Adipose tissue (tissue), 3 donors: ENCODE data around the gene CYBC1. TPM values are rescaled to one million over a fixed set of nuclear protein-coding genes. Genes with fewer than 3 reads are reported as not detected.
"Not testable (repeated sequence)": the region's sequence is repeated elsewhere in the genome, so short reads cannot be mapped to it uniquely, and the experiment has no call there.

Experiments
- H3K27ac ChIP-seq: one replicate; pipeline ENCODE4 v1.5.1; 2013; ENCODE audit warnings: low read depth, low read length
- WGBS, 3 donors: extraction: QIAGEN DNeasy Blood & Tissue Kit; methylation state at CpG; one replicate each; pipeline ENCODE4 v1.1.7; 2013; 5-methylcytosine and 5-hydroxymethylcytosine counted together
- polyA plus RNA-seq, 3 donors: library from polyadenylated mRNA; stranded (reverse); fragments of 200-250 nt; gene quantifications; one replicate each; pipeline ENCODE4 v1.2.3, GENCODE V29; 2013
- donor health status: healthy with polysubstance abuse.
- donor health status: Bipolar disorder and iron deficiency.
- donor health status: healthy.

CYBC1 gene
- polyA plus RNA-seq, 3 donors = 42.5 to 70.0 (median 43.6) TPM

DNA sequence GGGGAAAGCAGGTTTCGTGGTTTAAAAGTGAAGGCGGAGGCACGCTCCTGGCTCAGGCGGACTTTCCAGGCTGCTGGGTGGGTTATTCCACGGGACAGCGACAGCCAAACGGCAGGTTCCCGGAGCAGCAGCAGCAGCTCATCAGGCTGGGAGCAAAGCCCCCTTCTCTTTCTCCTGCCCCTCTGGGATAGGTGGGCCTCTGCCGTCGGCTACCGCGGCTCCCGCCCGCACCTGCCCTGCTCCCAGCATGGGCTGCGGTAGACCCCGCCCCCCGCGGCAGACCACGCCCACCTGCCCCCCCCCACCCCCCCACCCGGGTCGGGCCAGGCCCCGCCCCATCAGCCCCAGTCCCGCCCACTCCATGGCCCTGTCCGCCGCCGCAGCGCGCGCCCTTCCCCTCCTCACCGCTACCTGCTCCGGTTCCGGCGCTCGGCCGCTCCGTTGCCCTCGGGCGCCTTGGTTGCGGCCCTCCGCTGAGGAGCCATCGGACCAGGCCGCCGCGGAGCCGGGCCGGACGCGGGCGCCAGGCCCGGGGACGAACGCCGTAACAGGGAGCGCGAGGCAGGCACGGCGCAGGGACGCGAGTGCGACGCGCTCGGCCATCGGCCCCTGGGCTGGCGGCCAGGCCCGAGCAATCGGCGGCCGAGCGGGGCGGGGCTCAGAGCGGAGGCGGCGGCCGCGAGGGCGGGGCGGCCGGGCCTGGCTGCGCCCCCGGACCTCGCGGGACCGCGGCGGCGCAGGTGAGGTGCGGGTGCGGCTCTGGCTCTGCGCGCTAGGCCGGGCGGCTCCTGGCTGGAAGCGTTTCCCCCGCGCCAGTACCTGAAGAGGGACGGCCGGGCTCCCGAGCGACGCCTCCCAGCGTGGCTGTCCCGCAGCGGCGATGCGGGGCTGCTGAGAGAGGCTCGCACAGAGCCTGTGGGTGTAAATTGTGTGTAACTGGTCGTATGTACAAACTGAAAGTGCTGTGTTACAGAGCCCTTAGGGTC lies 32.3 kb downstream of the CYBC1 start, which contains the start of the genes HEXD and OGFOD3:
Gene HEXD (plus strand): TSS at position 347 of the 986 bp plus-strand sequence. CDS start 1,453 bp downstream, outside the sequence.
Gene OGFOD3 (minus strand): TSS at position 586 of the 986 bp plus-strand sequence. CDS start 101 bp downstream, at position 485.
- H3K27ac ChIP-seq = no peak within 1 kb of the TSS
- WGBS, 3 donors = 1% methylated on average over 71 to 108 of the region's 108 CpGs

DNA sequence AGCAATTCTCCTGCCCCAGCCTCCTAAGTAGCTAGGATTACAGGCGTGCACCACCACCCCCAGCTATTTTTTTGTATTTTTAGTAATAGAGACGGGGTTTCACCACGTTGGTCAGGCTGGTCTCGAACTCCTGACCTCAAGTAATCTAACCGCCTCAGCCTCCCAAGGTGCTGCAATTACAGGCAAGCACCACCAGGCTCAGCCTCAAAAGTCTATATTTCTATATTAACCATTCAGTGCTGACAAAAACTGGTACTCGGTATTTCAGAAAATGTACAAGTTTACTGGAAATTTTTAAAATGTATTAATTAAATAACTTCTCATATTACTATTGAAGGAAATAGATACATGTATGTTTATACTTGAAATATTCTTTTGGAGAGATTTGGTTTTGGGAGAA lies 33.8 kb downstream of the CYBC1 start:
- 88 to 95% (median 88%) methylated on average over 6 of the region's 6 CpGs for WGBS, 3 donors
- no peak overlapping the region for H3K27ac ChIP-seq

DNA sequence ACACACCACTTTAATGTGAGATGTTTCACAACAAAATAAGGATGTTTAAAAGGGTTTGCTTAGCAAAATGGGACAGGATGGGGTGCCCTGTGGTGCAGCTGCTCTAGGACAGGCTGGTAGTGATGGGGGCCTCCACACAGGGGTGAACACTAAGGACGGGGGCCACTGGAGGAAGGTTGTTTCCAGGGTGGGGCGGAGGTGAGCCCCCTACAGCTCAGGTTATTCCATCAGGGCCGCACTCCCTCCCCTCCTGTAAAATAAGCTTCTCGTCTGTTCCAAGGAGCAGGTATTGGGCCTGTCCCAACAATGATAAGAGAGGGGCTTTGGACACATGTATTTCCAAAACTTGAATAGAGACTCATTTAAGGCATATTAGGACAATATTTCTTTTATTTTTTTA lies 34.3 kb downstream of the CYBC1 start:
- no peak overlapping the region for H3K27ac ChIP-seq
- WGBS, 3 donors = 93 to 94% (median 94%) methylated on average over 4 of the region's 4 CpGs

DNA sequence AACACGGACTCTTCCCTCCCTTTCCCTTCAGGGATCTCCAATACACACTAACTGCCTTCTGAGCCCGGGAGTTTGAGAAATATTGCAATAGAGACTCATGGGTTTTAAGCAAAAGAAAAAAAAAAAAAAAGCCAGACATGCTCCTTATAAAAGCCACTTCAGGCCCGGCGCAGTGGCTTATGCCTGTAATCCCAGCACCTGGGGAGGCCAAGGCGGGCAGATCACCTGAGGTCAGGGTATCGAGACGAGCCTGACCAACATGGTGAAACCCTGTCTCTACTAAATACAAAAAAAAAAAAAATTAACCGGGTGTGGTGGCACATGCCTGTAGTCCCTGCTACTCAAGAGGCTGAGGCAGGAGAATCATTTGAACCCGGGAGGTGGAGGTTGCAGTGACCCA lies 34.8 kb downstream of the CYBC1 start:
- H3K27ac ChIP-seq = no peak overlapping the region
- 84 to 97% (median 93%) methylated on average over 9 of the region's 9 CpGs for WGBS, 3 donors

DNA sequence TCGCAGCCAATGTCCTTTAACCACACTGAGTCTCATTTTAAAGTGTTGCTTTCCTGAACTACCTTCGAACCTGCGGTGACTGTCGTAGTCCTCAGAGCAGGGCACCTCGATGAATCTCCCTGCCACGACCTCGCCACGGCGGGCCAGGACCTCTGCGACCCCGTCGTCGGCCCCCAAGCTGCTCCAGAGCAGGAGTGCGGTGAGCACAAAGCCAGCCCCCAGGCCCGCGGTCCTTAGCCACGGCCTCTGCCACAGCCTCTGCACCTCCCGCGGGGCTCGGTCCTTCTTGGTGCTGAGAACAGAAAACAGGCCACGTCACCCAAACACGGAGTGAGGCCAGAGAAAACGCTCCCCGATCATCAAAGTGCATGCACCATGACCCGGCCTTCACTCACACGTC lies 35.2 kb downstream of the CYBC1 start:
- no peak overlapping the region for H3K27ac ChIP-seq
- 90 to 93% (median 92%) methylated on average over 26 of the region's 26 CpGs for WGBS, 3 donors

DNA sequence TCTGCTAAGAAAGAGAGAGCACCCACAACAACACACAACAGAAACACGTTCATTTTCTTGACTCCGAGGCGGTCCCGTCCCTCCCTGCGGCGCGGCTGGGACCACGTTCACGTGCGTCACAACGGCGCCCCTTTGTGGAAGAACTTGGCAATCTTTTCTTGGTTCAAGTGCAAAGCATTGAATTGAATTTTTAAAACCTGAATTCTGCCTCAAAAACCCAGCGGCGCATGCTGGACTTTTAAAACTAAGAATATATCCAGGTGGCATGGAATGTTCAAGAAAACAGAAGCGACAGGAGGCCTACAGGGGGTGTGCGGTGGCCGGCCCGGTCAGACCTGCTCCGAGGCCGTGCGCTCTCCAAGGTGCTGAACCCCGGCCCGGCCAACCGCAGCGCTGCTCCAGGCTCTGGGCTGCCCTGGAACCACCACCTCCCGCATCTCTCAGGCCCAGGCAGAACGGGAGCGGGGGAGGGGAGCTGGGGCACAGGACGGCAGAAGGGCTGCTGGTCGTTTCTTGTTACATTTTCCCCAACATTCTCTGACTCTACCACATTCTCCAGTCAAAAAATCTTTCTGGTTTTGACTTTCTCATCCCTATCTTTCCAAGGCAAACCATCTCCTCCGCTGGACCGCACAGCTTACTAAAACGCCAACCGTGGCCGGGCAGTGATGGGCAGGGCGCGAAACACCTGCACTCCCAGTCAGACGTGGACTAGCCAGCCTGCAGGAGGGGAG lies 35.8 kb downstream of the CYBC1 start:
- 23 to 26% (median 26%) methylated on average over 38 of the region's 38 CpGs for WGBS, 3 donors
- no peak overlapping the region for H3K27ac ChIP-seq

DNA sequence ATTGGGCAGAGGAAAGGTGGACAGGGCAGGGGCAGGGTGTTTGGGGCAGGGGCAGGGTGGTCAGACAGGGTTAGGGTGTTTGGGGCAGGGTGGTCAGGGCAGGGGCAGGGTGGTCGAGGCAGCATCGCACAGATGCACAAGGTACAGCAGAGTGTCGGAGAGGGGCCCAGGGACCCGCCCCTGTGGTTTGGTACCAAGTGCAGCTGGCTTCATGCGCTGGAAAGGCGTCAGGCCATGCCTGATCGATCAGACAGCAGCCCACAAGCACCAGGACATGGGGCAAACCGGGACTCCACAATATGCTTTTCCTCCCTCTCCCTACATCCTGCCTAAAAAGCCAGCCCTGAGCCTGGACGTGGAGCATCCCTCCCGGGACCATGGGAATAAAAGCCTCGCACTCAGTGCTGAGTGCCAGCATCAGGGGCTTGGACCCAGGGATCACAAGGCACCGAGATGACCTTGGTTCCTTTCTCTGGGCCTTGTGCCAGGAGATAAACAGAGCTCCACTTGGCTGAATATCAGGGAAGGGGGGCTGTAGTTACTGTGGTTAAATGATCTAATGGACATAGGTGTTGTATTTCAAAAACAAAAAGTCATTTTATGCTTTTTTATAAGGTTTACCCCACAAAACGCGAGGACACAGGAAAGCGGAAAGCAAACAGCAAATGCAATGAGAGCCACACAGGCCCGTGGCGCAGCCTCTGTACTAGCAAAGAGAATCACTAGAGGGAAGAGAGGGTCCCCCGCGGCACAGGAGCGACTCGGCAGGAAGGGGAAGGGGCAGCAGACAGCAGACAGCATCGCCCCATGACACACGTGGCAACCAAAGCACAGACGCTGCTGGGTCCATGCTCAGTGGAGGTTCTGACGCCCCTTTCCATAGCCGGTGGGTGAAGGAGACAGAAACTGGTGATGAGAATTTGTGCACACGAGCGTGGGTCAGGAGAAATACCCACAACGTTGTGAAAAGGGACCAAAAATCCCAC lies 37.7 kb downstream of the CYBC1 start:
- WGBS, 3 donors = 56 to 92% (median 87%) methylated on average over 27 to 29 of the region's 29 CpGs

DNA sequence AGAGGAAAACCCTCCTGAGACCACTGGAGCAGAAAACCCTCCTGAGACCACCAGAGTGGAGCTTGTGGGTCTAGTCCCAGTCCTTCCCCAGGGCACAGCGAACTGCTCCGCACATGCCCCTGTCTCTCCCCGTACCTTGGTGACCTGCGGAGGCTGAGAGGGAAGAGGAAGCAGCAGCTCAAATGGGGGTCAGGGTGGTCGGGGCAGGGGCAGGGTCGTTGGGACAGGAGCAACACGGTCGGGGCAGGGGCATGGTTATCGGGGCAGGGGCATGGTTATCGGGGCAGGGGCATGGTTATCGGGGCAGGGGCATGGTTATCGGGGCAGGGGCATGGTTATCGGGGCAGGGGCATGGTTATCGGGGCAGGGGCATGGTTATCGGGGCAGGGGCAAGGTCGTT lies 38.5 kb downstream of the CYBC1 start:
- not testable (repeated sequence) for H3K27ac ChIP-seq
- 73 to 95% (median 93%) methylated on average over 10 to 16 of the region's 16 CpGs for WGBS, 3 donors

More for the DNA sequence above, 37.7 kb downstream of the CYBC1 start:
- no peak overlapping the region for H3K27ac ChIP-seq

DNA sequence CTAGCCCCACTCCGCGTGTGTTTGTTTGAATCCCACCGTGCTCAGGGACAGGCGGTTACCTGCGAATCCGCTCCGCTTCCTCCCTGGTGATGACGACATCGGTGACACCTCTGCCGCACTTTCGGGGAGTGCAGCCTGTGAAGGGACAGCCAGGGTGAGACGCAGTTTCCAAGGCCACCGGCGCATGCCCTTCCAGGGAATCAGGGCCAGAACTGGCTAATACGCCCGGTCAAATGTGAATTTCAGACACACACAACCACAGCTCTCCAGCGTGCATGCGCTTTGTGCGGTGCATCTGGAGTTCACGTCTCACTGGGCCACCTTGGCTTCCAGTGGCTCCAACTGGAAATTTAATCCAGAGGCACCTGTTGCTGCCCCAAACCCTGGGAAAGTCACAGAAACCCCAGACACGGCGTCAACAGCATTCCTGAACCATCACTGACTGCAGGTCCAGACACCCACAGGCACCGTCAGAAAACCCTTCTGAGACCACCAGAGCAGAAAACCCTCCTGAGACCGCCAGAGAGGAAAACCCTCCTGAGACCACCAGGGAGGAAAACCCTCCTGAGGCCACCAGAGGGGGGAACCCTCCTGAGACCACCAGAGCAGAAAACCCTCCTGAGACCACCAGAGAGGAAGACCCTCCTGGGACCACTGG lies 39.0 kb downstream of the CYBC1 start:
- WGBS, 3 donors = 94 to 95% (median 95%) methylated on average over 24 of the region's 24 CpGs
- no peak overlapping the region for H3K27ac ChIP-seq

DNA sequence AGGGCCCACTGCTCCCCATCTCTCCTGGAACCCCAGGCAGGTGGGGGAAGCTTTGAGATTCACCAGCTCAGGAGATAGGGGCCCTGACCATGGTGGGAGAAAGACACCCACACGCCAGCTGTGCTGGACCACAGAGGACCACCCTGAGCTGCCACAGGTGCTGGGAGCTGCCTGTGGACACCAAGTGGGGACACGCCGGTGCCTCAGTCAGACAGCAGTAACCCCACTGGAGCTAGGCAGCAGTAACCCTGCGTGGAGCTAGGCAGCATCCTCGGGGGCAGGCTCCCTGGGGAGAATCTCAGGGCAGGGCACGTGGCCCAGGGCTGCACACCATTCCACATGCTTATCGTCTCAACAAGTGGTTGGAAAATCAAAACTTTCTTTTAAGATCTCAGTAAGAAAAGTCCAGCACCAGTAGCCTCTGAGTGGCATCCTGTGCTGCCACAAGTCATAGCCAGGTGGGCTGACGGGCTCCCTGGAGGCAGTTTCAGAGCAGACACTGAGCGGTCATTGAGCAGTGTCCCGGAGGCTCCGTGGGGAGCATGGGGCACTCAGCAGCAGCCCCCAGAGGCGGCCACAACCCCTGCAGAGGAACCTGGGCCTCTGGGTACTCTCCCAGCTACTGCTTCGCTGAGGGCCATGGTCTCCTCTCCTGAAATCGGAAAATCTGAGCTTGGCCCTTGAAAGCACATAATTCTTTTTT lies 40.4 kb downstream of the CYBC1 start:
- H3K27ac ChIP-seq = no peak overlapping the region
- WGBS, 3 donors = 86 to 91% (median 91%) methylated on average over 14 of the region's 14 CpGs

DNA sequence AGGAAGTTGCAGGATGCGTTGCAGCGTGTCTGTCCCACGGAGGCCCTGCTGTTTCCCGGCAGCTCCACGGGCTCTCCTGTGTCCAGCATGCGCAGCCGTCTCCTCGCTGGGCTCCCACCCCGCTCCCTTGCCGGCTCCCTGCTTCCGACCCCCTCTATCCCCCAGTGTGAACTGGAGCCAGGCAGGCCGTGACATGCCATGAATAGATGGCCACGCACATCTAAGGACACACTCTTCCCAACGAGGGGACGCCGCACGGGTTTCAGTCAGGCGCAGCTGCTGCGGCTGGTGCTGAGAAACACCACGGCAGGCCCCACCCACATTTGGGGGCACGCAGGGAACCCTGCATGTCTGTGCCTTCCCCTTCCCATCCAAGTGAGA lies 41.6 kb downstream of the CYBC1 start:
- 94 to 98% (median 95%) methylated on average over 21 of the region's 21 CpGs for whole genome bisulfite sequencing, 3 donors
- H3K27ac ChIP-seq = no peak overlapping the region

DNA sequence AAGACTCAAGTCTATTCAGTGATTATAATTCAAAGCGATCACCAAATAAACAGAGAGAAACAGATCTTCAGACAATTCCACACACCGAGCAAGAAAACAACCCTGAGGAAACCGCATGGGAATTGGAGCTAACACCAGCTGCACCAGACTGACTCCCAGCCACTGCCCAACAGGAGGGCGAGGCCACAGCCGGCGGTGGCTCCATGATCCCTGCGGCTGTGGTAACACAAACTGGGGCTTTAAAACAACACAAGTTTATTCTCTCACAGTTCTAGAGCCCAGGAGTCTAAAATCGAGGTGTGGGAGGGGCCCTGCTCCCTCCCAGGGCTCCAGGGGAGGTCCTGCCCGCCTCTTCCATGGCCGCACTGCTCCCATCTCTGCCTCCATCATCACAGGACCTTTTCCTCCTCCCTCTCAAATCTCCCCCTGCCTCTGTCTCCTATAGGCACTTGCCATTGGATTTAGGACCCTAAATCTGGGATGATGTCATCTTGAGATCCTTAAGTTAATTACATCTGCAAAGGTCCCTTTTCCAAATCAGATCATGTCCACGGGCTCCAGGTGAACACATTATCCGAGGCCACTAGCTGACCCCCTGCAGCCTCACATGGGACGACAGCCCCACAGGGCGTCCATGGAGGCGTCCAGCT lies 42.1 kb downstream of the CYBC1 start:
- WGBS, 3 donors = 90 to 93% (median 92%) methylated on average over 15 of the region's 15 CpGs
- H3K27ac ChIP-seq = no peak overlapping the region

DNA sequence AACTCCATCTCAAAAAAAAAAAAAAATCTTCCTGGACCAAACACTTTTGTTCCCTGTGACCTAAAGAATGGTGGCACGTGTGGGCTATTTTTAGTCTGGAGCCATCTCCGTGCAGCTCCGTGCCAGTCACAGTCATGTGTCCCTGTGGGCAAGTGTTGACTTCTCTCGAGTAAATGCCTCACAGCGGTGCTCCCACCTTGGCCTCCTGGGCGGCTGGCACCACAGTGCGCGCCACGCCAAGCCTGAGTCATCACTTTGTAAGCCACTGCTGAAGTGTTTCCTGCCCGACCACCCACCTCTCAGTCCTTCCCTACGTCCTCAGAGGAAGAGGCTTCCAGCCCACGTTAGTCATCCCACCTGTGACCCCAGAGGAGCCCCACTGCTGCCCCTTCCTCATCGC lies 43.3 kb downstream of the CYBC1 start:
- no peak overlapping the region for H3K27ac ChIP-seq
- WGBS, 3 donors = 53 to 87% (median 64%) methylated on average over 13 of the region's 13 CpGs

DNA sequence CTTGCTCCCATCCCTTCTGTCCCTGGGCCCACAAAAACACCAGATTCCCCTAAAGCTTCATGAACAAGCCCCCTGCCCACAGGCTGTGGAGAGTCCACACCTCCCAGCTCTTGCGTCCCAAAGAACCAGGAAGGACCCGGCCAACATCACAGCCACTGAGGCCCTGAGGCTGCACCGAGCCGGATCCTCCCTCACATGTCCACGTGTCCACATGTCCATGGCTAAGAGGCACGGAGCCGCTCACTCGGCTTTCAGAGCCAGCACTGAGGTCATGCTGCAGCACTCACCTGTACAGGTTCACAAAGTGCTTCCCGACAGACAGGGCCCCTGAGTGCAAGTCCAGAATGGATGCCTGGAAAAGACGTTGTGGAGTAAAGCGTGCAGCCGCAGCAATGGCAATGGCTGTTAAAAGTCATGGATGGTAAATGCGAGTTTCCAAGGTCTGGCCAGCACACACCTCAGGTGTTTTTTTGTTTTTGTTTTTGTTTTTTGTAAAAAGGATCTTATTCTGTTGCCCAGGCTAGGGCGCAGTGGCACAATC lies 44.4 kb downstream of the CYBC1 start:
- WGBS, 3 donors = 89 to 95% (median 95%) methylated on average over 14 of the region's 14 CpGs

DNA sequence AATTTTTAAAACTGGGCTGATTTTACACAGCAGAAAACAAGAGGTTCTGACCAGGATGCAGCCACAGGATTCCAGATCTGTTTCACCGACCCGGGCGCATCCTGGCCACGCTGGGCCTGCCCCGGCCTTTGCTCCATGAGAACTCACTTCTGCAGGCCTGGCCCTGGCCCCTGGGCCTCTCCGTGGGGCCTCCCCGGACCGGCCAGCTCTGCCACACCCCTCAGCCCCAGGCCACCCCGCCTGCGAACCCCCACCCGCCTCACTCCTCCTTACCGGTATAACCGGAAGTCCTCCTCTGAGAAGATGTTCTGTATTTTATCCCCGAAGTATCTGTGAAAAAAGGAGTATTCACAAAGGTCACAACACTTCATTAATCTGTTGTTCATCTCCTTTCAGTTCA lies 45.5 kb downstream of the CYBC1 start:
- WGBS, 3 donors = 88 to 92% (median 90%) methylated on average over 14 of the region's 14 CpGs

More for the DNA sequence above, 44.4 kb downstream of the CYBC1 start:
- no peak overlapping the region for H3K27ac ChIP-seq

More for the DNA sequence above, 45.5 kb downstream of the CYBC1 start:
- no peak overlapping the region for H3K27ac ChIP-seq
